ENCODE results near the gene EPS8L2.
A peak's percentile ranks its signal among the peaks of the same experiment; 100 is the strongest.

EPS8L2 gene

GRCh38 chr11:690738-691633, 15.0 kb upstream of the EPS8L2 start:
- DNase-seq, result no peak

GRCh38 chr11:691710-692590, 14.1 kb upstream of the EPS8L2 start:
- no peak for DNase-seq

- no peak for DNase-seq
Measured at GRCh38 chr11:692824-693414, 13.1 kb upstream of the EPS8L2 start.

- DNase-seq, result no peak
Measured at GRCh38 chr11:693415-693831, 12.6 kb upstream of the EPS8L2 start.

- DNase-seq, result no peak
Measured at GRCh38 chr11:693887-694562, 12.0 kb upstream of the EPS8L2 start.

GRCh38 chr11:694563-695287, 11.3 kb upstream of the EPS8L2 start, which contains the start of gene DEAF1:
Gene DEAF1, minus strand, starts transcription at chr11:695222. Its CDS starts 175 bp downstream, at chr11:695047.
- peak; percentile 99 for DNase-seq

- DNase-seq, result no peak
Measured at GRCh38 chr11:695288-695537, 10.8 kb upstream of the EPS8L2 start.

GRCh38 chr11:695538-696248, 10.3 kb upstream of the EPS8L2 start, which contains the start of gene TMEM80:
Gene TMEM80, plus strand, starts transcription at chr11:695816. Its CDS starts 12 bp downstream, at chr11:695828.
- DNase-seq, result peak; percentile 95

GRCh38 chr11:696955-697491, 9.0 kb upstream of the EPS8L2 start:
- no peak for DNase-seq

- no peak for DNase-seq
Measured at GRCh38 chr11:697811-698311, 8.2 kb upstream of the EPS8L2 start.

GRCh38 chr11:698493-699115, 7.4 kb upstream of the EPS8L2 start:
- no peak for DNase-seq

- DNase-seq, result no peak
Measured at GRCh38 chr11:699116-699508, 6.9 kb upstream of the EPS8L2 start.

- no peak for DNase-seq
Measured at GRCh38 chr11:699753-700152, 6.3 kb upstream of the EPS8L2 start.

GRCh38 chr11:701741-702461, 4.1 kb upstream of the EPS8L2 start:
- no peak for DNase-seq

- no peak for DNase-seq
Measured at GRCh38 chr11:702462-703461, 3.3 kb upstream of the EPS8L2 start.

GRCh38 chr11:703506-703905, 2.5 kb upstream of the EPS8L2 start:
- no peak for DNase-seq

GRCh38 chr11:704228-704674, 1.8 kb upstream of the EPS8L2 start:
- no peak for DNase-seq
